T-helper 2 cell treated with Interferon-gamma antibody and Interleukin-4, amounts not matched to agents 100 ng/mL and 5 ng/mL, for 36 hours (primary cell): ENCODE results near the gene MYH16. TPM values are rescaled to one million over a fixed set of nuclear protein-coding genes. Genes with fewer than 3 reads are reported as not detected.
"Not testable (repeated sequence)": the region's sequence is repeated elsewhere in the genome, so short reads cannot be mapped to it uniquely, and the experiment has no call there.

ENCODE experiments used
- intact Hi-C: fragments of 100-400 bp; cut with micrococcal nuclease; formaldehyde crosslinking; loops from one replicate; pipeline ENCODE4 v1.15.1; 2023
- total RNA-seq: library from RNA; stranded (reverse); gene quantifications from 2 replicates; pipeline ENCODE4 v1.2.3, GENCODE V29; 2022

Gene MYH16
- total RNA-seq, 1 donor from 2014 or later, result not detected

DNA sequence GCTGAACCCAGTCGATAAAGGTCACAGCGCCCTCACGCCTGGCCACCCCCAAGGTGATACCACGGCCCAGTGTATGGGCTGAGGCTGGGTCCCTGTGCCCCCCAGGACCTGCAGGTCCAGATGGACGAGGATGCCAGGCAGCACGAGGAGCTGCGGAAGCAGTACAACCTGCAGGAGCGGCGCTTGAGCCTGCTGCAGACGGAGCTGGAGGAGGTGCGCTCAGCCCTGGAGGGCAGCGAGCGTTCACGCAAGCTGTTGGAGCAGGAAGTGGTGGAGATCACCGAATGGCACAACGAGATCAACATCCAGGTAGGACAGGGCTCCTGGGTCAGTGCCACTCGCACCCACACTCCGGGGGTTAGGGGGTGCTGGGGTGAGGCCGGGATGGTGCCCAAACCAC is 28.9 kb downstream of the MYH16 start:
- intact Hi-C loops, result no loop called here

DNA sequence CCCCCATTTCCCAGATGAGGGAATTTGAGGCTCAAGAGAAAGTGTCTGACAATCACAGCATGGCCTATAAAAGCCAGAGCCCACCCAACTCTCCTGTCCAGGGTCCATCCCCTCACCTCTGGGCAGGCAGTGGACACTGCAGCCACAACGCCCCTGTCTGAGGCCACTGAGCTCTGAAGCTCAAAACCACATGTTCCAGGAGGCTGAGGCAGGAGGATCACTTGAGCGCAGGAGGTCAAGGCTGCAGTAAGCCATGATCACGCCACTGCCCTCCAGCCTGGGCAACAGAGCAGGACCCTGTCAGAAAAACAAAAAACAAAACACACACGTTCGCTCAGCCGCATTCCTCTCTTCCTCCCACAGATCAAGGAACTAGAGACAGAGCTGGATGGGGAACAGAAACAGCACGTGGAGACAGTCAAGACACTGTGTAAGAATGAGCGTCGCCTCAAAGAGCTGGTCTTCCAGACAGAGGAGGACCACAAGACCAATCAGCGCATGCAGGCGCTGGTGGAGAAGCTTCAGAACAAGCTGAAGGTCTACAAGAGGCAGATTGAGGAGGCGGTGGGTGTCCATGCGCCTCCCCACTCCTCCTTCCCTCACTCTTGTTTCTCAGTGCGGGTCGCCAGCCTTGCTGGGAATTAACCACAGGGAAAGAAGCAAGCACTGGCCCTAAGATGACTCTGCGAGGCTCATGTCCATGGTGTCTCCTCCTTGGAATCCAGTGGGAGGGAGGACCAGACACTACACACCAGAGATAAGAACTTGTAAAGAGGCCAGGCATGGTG is 33.0 kb downstream of the MYH16 start:
- intact Hi-C loops, result no loop called here

DNA sequence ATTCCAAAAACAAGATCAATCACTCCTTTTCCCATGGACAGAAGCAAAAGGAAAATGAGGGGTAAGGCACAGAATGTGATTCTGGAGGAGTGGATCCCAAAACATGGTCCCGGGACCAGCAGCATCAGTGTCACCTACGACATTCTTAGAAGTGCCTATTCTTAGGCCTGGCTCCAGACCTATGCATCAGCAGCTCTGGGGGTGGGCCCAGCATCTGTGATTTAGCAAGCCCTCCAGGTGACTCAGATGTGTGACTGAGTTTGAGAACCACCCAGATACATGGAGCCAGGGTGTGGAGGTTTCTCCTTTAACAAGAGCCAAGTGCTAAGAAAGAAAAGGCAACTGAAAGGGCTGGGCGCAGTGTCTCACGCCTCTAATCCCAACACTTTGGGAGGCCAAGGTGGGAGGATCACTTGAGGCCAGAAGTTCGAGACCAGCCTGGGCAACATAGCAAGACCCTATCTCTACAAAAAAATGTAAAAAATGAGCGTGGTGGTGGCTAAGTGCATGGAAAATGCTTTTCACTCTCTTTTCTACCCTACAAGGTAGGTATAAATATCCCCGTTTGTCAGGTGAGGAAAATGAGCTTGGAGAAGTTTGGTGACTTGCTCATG is 35.9 kb downstream of the MYH16 start:
- intact Hi-C loops, result no loop called here

DNA sequence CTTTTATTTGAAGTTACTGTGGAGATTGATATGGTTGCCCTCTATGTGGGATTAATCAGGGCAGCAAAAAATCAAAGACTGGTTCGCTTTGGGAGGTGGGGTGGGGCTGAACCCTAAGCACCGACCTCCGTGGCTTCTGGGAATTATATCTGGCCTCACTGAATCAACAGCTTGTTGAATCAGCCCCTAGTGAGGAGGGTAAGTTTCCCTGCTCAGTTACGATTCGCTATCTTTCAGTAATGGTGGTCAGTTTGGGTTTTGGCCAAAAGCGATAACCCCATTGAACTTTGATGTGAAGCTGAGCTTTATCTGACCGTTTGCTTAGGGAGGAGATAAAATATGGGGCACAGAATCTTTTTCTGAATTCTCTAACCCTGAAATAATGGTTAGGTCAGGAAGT is 36.5 kb downstream of the MYH16 start:
- intact Hi-C loops, result no loop called here

DNA sequence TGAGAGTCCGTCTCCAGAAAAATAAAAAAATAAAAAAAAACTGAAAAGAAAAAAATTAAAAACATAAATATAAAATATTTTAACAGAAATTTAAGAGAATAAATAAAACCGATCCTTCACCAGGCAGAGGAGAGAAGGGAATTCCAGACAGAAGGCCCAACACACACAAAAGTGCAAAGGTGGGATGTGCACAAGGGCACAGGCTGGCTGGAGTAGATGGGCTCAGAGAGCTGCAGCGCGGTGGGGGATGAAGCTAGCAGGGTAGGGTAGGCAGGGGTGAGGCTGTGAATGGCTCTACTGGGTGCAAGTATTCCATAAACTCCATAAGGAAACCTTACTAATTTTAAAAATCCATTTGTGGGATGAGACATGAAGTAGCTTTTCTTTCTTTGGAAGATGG is 37.4 kb downstream of the MYH16 start:
- intact Hi-C loops, result no loop called here

DNA sequence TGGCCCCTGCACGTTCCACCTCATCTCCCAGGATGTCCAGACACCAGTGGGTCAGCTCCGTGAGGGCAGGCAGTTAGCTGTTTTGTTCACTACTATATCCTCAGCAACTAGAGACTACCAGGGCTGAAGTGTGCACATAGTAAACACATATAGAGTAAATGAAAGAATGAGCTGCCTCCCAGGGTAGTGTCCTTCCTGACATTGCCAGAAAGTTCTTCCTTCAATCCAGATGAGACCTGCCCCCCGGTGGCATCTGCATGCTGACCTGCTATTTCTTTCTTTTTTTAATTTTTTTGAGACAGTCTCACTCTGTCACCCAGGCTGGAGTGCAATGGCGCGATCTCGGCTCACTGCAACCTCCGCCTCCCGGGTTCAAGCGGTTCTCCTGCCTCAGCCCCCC is 39.1 kb downstream of the MYH16 start:
- intact Hi-C loops, result no loop called here

DNA sequence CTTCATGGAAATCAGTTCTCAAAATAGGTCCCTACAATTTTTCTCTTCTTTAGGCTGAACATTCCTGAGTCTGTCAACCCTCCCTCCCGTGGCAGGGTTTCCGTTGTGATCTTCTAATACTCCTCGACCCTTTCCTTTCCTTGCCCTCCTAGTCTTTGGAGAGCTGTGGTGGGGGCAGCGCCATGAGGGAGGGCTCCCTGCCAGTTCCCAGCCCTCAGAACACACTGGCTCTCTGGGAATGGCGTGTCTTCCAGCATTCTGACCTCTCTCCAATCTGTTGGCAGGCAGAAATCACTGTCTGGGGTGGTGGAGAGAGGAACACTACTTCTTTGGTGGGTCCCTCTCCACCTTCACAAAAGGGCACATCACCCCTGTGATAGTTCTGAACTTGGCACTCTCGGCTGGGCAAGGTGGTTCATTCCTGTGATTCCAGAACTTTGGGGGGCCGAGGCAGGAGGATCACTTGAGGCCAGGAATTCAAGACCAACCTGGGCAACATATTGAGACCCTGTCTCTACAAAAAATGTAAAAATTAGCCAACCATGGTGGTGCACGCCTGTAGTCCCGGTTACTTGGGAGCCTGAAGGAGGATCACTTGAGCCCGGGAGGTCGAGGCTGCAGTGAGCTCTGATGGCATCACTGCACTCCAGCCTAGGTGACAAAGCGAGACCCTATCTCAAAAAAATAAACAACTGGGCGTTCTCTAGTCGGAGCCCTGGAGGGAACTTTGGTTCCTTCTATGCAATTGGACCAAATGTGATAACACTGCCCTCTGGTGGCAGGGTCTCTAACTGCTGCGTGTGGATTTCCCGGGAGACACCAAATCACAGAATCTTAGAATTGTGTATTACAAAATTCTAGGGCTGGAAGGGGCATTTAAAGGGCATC is 39.9 kb downstream of the MYH16 start:
- intact Hi-C loops, result loop anchor here (1.0 kb wide), 2 partner anchors 13 to 272 kb away; partner anchors contain the start of gene ARPC1A

DNA sequence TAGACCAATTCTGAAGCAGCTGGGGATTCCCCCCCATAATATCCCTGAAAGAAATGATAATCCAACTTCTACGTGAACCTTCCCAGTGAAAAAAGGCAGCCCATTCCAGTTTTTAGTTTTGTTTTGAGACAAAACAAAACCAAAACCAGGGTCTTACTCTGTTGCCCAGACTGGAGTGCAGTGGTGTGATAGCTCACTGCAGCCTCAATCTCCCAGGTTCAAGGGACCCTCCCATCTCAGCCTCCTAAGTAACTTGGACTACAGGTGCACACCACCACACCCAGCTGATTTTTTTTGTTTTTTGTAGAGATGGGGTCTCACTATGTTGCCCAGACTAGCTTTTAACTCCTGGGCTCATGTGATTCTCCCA is 40.5 kb downstream of the MYH16 start:
- intact Hi-C loops, result loop anchor here (1.0 kb wide), 2 partner anchors 12 to 273 kb away; partner anchors contain the start of gene ARPC1A

DNA sequence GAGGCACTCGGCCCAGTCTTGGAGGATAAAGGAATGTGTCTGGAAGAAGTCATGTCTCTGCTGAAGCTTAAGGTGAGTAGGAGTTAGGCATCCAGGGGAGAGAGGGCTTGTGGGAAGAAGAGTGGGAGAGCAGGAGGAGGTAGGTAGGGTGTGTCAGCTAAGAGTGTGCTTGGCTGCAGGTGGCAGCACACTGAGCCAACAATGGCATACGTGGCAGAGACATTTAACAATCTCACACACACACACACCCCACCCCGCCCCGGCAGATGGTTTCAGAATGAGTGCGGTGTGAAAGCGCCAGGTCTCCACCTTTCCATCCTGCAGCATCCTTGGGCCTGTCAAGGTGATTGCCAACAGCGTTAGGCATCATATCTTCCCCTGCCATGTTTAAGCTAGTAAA is 41.9 kb downstream of the MYH16 start:
- intact Hi-C loops, result no loop called here

DNA sequence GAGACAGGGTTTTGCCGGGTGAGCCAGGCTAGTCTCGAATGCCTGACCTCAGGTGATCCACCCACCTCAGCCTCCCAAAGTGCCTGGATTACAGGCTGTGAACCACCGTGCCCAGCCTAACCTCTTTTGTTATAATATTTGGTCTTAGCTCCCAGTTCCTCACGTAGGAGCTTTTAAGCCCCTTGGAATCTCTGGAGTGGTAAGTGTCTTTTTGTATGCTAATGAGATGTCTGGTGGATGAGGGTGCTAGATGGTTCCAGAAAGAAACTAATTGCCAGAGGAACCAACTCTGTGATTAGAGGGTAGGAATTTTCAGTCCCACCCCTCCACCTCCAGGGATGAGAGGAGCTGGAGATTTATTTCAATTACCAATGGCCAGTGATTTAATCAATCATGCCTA is 47.7 kb downstream of the MYH16 start:
- intact Hi-C loops, result loop anchor here (10.0 kb wide), 1 partner anchor 446 kb away; the partner anchor contains the start of genes TMEM130 and TRRAP

DNA sequence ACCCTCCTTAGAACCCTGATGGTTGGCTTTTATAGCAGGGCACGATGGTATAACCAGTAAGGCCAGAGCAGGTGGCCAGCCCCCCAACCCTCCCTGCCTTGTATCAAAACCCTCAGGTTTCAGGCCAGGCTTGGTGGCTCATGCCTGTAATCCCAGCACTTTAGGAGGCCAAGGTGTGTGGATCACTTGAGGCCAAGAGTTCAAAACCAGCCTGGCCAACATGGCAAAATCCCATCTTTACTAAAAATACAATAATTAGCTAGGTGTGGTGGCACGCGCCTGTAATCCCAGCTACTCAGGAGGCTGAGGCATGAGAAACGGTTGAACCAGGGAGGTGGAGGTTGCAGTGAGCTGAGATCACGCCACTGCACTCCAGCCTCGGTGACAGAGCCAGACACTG is 50.0 kb downstream of the MYH16 start:
- intact Hi-C loops, result loop anchor here (10.0 kb wide), 1 partner anchor 448 kb away; the partner anchor contains the start of genes TMEM130 and TRRAP

DNA sequence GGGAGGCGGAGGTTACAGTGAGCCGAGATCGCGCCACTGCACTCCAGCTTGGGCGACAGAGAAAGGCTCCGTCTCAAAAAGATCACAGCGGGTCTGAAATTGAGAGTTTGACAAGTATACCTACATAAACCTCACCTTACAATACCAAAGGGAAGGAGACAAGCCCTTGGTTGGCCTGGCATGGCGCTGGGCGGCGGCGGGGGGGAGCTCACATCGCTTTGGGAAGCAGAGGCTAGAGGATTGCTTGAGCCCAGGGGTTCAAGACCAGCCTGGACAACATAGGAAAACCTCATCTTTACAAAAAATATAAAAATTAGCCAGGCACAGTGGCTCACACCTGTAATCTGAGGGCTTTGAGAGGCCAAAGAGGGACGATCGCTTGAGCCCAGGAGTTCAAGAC is 51.9 kb downstream of the MYH16 start:
- intact Hi-C loops, result loop anchor here (10.0 kb wide), 1 partner anchor 450 kb away; the partner anchor contains the start of genes TMEM130 and TRRAP

DNA sequence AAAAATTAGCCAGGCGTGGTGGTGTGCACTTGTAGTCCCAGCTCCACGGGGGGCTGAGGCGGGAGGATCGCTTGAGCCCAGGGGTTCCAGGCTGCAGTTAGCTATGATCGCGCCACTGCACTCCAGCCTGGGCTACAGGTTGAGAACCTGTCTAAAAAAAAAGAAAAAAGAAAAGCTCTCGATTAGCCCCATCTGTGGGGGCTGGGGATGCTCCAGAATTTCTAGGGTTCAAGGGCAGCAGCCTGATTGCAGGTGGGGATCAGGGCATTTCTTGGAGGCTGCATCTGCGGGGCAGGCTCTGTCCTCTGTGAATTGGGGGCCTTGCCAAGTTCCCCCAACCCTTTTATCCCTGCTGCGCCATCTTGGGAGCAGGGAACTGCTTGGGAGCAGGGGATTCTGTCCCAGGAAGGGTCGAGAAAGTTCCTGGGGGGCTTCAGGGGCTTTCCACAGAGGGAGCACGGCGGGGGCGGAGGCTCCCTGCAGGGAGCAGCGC is 52.4 kb downstream of the MYH16 start:
- intact Hi-C loops, result loop anchor here (1.0 to 10.0 kb wide), 4 partner anchors 12 to 1073 kb away; partner anchors contain the start of genes SMURF1, TECPR1, TMEM130 and TRRAP

DNA sequence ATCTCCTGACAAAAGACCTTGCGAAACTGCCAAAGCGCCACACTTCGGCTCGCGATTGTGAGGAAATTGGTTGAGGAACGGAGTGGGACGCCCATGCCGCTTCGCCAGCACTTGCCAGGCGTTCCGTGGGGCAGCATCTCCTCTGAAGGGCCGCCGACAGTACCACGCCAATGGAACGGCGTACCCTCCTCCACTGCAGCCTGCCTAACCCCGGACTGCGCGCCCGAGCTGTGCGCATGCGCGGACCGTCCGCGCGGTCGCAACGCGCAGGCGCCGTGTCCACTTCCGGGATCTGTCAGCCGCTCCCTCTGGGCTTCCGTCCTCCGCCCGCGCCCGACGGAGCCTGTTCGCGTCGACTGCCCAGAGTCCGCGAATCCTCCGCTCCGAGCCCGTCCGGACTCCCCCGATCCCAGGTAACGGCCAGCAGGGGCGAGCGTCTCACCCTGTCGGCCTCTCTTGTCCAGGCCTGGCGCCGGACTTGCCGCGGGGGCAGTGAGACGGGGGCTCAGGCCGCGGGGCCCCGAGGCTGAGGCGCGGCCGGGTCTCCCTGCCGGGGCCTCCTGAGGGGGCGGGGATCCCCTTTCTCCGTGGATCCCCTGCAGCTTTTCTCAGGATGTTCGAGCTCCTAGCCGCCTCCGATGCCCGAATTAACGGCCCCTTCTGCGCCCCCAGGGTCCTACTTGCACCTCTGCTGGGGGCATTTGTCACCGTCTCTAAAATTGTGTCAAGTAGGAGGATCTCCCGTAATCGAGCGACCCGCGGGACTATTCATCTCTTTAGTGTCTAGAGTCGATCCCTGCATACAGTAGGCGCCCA is 53.2 kb downstream of the MYH16 start, which contains the start of gene ARPC1A:
TSS of gene ARPC1A (plus strand) at position 307 of the 816 bp plus-strand sequence. CDS start 7,456 bp downstream, outside the sequence.
- intact Hi-C loops, result loop anchor here (1.0 to 10.0 kb wide), 7 partner anchors 12 to 1073 kb away; partner anchors contain the start of genes ARPC1B, BUD31, CPSF4 and PDAP1

DNA sequence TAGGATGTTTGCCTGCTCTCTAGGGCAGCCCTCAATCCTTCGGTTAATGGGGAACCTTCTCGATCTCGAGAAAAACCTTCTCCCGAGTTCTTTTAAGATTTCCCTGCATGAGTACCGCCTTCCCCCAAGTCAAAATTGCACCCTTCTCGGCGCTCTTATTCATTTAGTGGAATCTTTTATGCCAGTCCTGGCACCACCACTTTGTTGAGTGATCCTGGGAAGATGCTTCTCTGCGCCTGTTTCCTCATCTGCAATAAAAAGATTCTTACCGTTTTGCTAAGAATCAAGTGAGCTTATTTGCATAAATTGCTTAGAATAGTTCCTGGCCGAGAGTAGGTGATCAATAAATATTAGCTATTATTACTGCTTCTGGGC is 53.8 kb downstream of the MYH16 start:
- intact Hi-C loops, result loop anchor here (2.0 to 10.0 kb wide), 6 partner anchors 48 to 1074 kb away; partner anchors contain the start of genes ARPC1B, BUD31, CPSF4 and PDAP1

DNA sequence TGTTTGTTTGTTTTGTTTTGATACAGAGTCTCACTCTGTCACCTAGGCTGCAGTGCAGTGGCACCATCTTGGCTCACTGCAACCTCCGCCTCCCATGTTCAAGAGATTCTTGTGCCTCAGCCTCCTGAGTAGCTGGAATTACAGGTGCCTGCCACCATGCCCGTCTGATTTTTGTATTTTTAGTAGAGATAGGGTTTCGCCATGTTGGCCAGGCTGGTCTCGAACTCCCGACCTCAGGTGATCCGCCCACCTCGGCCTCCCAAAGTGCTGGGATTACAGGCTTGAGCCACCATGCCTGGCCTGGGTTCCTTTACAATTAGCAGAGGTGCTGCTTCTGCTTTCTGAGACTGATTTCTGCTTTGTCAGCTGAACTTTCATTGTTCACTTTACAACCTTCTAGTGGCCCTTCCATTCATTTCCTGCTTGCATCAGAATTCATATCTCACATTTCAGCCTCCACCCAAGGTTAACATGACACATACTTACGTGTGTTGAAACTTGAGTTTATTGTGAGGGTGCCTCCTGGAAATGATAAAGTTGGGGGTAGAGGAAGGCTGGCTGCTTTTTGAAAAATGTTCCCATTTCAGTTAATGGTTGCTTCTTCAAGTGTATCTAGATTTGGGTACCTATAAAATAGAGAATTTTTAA is 57.8 kb downstream of the MYH16 start:
- intact Hi-C loops, result not testable (repeated sequence)

DNA sequence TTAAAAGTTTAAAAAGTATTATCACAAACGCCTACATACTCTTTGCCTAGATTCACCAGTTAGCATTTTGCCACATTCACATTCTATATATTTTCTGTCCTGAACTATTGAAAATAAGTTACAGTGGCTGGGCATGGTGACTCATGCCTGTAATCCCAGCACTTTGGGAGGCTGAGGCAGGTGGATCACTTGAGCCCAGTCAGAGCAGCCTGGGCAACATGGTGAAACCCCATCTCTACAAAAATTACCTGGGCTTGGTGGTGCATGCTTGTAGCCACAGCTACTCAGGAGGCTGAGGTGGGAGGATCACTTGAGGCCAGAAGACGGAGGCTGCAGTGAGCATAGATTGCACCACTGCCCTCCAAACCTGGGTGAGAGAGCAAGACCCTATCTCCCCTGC is 58.4 kb downstream of the MYH16 start:
- intact Hi-C loops, result no loop called here

DNA sequence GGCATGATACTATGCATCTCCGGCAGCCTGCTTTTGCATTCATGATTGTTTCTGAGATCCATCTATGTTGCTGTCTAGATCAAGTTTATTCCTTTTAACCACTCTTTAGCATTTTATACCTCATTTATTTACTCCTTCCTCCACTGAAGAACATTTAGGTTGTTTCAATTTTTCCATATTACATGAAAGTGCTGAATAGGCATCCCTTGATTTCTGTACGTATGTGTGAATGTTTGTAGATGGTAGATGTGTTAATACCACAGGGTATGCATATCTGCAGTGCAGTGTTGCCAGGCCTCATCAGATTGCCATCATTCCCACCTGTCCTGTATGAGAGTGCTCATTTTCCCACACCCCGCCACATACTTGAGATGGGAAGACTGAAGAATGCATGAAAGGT is 67.0 kb downstream of the MYH16 start:
- intact Hi-C loops, result no loop called here

DNA sequence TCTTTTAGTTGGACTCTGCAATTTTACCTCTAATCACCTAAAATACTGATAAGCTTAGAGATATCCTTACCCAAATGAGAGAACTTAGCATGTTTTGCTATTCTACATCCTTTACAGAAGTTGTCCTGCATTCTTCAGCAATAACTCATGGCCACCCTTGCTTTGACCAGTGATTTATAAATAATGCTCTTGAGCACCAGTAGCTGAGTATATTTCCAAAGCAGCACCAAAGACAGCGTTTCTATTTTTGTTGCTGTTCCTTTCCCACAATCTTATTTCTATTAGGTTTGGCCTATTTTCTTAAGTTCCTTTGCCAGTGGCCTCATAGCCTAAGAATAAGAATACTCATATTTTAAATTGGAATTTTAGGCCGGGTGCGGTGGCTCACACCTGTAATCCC is 68.0 kb downstream of the MYH16 start:
- intact Hi-C loops, result no loop called here
